Jurkat, Clone E6-1 (cell line): ENCODE measurements around the gene TAOK1.
A peak's percentile ranks its signal among the peaks of the same experiment; 100 is the strongest.

Experiments used
- DNase-seq: peaks from one replicate; pipeline ENCODE4 v3.0.0-alpha.2; 2011; ENCODE audit warnings: low read depth, low spot score
- H3K4me3 ChIP-seq: 2 replicates; pipeline ENCODE4 v1.5.1; 2011; ENCODE audit warnings: mild to moderate bottlenecking, low read length, control low read depth, moderate library complexity

The TAOK1 gene

DNA sequence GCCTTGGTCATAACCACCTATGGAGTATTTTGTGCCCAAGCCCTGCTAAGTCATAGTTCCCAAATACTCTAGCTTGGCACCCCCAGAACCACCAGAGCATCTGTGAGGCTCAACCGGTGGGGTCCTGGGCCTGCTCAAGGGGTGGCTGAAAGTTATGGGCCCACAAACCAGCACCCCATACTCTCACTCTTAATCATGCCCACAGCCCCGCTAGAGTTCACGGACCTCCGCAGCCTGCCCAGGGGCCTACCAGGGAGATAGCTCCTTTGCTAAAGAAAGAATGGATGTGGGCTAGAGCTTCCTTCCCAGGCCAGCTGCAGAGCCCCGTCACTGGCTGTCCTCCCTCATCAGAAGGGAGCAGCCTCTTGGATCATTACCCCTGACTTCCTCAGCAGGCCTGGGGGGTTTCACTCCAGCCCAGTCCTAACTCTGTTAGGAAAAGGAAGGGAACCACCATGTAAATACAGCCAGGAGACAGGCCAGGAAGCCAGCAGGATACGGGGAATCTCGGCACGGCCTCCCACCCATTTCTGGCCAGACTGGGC lies 197.9 kb downstream of the TAOK1 start:
- no peak for DNase-seq
- H3K4me3 ChIP-seq: peak overlapping the region; percentile 83

DNA sequence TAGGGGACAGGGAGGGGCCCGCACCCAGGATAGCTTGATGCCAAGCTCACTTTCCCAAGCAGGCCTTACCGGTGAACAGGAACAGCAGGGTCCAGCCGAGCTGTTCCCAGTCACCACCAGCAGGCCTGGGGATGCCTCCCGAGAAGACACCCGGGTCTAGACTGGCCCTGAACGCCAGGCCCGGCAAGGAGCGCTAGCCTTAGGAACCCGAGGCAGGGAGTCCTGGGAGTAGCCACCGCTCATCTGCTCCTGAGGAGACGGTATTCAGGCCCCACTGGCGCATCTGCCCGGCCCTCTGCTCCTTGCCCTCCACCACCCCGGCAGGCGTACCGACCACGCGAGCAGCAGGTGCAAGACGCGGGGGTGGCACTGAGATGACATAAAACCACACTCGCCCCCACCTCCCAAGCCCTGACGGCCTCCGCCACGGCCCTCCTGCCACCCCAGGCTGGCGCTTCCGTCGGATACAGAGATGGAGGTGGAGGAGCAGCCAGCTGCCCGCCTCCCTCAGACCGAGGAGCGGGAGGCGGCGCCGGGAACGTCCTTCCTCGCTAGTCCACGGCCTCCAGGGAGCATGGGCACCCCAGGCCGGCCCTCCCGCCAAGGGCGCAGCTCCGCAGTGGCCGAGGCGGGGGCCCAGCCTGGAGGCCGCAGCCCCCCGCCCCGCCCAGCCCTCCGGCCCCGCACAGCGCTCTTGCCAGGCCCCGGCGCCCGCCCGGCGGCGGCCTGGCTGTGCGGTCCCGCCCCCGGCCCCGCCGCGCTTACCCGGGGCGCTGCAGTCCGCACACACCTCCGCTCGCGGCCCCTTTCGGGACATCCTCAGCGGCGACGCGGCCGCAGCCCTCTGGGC lies 198.6 kb downstream of the TAOK1 start:
- H3K4me3 ChIP-seq: peak overlapping the region; percentile 83
- DNase-seq: no peak

DNA sequence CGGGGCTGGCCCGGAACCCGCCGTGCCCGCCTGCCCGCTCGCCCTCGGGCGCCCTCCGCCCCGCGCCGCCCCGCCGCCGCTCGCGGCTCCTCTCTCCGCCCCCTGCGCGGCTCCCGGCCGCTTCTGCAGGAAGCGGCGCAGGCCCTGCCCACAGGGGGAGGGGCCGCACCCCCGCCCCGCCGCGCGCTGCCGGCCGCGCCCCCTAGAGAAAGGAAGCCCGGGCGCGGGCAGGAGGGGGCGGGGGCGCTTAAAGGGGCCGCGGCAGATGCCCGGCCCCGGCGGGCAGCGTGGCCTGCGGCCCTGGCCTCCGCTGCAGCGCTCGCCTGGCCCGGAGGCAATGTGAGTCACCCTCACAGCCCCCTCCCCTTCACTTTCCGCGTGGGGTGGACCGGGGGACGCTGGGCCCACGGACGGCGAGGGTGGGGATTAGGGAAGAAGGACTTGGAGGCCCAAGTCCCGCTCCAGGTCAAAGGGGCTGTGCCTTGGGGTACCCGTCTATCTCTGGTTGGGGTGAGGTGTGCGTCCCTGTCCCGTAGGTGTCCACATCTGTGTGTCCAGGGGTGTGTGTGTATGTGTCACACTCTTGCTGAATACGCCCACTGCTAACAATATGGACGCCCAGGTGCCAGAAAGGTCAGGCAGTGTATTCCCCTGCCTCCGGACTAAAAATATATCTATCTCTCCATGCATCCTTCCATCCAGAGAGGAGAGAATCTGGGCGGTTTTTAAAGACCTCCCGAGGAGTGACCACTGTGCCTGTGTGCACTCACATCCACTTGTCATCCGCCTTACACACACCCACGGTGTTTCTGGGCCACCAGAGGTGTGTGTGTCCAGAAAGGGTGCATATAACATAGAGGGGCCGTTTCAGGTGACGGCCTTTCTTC lies 199.6 kb downstream of the TAOK1 start, which contains the start of gene GIT1:
Gene GIT1 (minus strand): TSS at position 125 of the 887 bp plus-strand sequence. CDS start 270 bp downstream, outside the sequence.
- peak; percentile 64 for DNase-seq
- H3K4me3 ChIP-seq: peak within 1 kb of the TSS; percentile 87

DNA sequence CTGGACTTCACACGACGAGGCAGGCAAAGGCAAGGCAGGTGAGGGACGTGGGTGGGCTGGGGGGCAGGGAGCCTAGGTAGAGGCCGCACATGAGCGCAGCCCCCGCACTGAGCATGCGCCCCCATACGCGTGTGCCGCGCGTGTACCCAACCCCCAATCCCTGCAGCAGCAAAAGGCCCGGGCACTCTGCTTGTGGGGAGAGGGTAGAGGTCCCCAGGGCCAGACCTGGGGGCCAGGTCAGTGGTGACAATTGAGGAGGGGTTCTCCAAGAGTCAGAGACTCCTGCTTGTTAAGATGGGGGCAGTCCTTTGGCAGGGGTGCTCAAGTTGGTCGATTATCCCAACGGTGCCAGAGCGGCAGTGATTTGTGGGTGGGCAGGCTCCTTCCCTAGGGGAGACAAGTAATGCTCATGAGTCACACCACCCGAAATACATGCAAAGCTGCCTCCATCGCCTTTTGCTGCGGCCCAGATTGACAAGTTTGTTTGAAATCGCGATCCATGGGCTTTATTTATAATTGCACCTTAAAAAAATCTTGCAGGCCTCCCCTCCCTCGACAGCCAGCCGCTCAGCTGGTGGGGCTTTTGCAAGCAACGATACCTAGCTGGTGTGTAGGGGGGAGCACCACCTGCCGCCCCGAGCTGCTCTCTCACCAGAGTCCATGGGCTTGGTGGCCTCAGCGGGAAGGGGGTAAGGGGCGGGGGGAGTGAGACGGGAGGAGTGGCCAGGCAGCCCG lies 200.4 kb downstream of the TAOK1 start:
- DNase-seq: peak; percentile 35

DNA sequence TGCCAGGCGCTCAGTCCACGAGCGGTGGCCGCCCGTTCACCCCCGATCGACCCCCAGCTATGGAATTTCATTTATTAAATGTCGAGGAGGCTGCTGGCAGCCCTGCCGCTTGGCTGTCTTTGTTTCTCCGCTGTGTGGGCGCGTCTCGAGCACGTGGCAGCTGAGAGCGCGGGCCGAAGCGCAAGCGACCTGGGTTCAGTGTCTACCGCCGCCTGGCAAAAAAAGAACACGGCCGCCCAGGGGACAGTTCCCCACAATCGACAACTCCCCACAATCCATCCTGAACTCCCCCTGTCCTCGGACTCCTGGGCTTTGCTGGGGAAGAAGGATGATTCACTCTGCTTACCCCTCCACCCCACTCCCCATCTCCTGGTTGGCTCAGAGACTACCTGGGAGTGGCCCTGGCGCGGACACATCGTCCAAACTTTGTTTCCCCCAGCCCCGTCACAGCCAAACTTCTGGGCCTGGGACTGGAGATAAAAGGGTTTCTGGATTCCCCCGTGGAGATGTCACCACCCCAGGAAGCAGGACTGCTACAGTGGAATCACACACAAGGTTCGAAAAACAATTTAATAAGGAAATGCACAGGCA lies 201.1 kb downstream of the TAOK1 start:
- DNase-seq: no peak
- peak overlapping the region; percentile 87 for H3K4me3 ChIP-seq

More for the DNA sequence above, 200.4 kb downstream of the TAOK1 start:
- peak overlapping the region; percentile 87 for H3K4me3 ChIP-seq

DNA sequence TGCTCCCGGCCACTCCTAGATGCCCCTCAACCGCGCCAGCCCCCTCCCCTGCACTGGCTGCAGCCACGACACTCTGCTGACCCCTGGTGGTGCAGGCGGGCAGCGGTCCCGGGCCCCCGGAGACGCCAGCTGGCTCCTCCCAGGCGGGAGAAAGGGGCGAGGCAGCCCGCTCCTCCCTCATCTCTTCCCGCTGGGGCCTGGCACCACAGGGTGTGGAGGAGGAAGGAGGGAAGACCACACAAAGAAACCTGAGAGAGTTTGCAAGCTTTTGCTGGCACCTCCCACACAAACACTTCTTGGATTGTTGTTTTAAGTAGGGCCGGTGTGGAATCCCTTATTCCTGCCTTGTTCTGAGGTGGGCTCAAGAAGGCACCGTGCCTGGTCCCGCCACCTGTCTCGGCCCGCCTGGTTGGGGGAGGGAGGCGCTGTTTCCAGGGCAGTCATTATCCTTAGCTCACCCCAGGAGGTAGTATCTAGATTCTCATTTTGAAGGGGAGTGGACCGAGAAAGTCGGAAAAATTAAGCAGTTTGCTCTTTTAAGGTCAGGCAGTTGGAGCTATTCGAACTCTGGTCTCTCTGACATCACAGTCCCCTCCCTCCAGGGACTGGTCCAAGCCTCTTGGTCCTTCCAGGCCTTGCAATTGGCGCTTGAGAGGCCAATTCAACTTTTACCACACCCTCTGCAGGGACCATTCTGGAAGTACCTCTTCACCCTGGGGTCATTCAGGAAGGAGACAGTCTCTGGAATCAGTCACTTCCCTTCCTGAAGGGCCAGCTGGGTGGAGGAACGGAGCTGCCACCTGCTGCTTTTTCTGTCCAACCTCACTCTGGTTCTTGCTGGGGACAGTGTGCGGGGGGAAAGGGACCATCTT lies 201.8 kb downstream of the TAOK1 start:
- DNase-seq: peak; percentile 60
- peak overlapping the region; percentile 87 for H3K4me3 ChIP-seq

DNA sequence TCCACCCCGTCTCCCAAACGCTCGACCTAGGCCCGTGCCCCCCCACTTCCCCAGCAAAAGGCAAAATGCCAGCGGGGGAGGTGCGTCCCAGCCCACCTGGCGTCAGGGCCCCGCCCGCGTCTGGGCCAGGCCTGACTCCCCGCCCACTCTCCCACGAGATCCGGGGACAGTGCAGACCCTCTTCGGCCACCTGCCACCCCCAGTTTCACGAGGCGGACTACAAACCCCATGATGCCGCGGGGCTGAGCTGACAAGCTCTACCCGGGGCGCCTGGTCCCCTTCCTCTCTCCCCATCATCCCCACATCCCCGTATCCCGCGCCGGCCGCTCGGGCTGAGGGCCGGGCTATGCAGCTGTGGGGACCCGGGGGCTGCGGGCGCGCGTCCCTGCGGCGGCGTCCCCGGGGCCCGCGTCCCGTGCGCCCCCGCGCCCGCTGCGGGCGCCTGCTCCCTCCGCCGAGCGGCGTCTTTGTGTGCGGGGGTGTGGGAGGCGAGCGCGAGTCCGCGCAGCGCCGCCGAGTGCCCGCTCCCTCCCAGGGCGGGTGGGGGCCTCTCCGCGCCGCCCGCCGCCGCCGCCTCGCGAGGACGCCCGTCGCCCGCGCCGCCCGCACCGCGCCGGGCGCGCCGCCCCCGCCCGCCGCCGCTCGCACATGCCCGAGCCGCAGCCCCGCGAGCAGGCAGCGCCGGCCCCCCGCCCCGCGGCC lies 202.8 kb downstream of the TAOK1 start, which contains the start of gene ANKRD13B:
Gene ANKRD13B (plus strand): TSS at position 283 of the 702 bp plus-strand sequence. CDS start 490 bp downstream, outside the sequence.
- H3K4me3 ChIP-seq: peak within 1 kb of the TSS; percentile 87
- DNase-seq: no peak

DNA sequence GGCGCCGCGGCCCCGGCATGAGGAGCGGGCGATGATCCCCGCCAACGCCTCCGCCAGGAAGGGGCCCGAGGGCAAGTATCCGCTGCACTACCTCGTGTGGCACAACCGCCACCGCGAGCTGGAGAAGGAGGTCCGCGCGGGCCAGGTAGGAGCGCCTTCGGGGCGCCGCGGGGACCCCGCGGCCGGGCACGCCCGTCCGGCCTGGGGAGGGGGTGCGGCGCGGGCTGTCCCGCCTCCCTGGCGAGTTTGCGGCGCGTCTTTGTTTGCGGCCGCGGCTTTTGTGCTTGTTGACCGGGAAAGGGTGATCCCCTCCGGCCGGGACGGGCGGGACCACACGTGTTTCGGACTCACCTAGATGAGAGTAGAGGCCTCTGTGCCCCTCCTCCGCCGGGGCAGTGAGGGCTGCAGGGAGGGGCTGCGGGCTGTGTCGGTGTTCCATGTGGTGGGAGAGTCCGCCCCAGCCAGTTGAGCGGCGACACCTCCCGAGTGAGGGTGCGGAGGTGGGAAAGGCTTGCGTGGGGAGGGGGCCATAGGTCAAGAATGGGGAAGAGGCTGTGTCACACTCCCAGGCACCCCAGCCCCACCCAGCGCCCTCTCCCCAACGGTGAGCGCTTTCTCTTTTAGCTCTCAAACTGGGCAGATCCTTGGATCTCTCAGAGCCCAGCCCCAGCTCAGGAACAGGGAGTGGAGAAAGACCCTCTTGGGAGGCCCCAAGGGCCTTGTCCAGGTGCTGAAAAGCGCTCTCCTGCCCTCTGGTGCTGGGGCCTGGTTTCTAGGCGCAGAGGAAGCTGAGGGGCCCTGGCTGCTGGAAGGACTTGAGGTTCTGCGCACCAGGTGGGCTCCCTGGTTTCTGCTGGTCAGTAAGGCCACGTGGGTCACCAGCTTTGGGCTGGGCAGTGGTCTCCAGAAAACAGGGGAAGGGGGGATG lies 203.7 kb downstream of the TAOK1 start:
- DNase-seq: no peak

DNA sequence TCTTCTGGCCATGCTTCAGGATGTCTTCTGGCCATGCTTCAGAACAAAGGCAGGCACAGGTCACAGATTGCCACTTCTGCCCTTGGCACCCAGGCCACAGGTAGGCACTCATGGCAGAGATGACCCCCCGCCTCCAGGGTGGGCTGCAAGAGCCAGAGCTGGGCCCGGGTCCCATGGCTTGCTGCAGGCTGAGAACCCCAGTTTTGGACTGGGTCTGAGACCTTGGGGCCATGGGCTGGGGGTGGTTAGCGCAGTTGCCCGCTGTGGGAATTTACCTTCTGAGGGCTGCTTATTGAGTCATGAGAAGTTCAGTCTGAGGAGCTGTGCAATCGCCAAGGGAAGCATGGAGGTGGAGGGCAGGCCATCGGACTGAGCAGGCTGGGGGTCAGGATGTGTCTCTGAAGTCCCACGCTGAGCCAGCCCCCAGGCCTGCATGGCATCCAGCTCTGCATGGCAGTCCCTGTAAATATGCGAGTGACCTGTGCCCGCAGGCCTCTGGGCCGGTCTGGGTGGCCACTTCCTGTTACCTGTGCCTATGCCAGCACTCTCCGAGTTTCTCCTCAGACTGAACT lies 204.4 kb downstream of the TAOK1 start:
- no peak for DNase-seq
- peak overlapping the region; percentile 68 for H3K4me3 ChIP-seq

More for the DNA sequence above, 203.7 kb downstream of the TAOK1 start:
- H3K4me3 ChIP-seq: peak overlapping the region; percentile 68

DNA sequence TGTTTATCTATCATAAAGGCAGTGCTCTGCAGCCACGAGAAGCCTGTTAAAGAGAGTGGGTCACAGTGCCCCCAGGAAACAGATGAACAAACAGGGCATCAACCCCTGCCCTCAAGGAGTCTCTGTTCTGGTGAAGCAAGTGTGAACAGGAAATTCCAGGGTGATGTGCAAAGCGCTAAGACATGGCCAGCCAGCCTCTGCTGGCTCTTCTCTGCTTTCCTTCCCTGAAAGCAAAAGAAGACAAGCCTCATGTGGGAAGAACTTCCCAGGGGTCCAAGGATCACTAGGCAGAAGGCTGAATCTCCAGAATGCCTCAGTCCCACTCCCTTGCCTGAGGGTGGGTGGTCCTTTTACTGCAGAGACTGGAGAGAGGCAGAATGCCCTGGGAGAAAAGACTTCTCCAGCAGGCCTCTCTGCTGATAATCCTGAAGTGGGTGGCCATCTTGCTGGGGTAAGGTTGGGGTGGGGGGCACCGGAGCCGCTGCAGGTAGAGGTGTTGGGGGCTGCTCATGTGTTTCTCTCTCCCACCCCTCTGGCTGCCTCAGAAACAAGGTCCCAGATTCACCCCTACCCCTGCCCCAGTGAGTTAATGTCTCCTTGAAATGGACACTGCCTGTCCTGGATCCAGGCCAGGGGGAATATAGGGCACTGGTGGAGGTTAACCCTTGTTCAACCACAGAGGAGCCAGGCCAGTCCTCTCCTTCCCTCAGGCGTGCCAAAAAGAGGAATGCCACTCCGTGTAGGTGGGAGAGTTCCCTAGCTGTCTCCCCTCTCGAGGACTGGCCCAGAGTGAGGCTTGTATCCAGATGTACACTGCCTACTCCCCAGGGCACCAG lies 205.2 kb downstream of the TAOK1 start:
- DNase-seq: no peak
- no peak overlapping the region for H3K4me3 ChIP-seq

DNA sequence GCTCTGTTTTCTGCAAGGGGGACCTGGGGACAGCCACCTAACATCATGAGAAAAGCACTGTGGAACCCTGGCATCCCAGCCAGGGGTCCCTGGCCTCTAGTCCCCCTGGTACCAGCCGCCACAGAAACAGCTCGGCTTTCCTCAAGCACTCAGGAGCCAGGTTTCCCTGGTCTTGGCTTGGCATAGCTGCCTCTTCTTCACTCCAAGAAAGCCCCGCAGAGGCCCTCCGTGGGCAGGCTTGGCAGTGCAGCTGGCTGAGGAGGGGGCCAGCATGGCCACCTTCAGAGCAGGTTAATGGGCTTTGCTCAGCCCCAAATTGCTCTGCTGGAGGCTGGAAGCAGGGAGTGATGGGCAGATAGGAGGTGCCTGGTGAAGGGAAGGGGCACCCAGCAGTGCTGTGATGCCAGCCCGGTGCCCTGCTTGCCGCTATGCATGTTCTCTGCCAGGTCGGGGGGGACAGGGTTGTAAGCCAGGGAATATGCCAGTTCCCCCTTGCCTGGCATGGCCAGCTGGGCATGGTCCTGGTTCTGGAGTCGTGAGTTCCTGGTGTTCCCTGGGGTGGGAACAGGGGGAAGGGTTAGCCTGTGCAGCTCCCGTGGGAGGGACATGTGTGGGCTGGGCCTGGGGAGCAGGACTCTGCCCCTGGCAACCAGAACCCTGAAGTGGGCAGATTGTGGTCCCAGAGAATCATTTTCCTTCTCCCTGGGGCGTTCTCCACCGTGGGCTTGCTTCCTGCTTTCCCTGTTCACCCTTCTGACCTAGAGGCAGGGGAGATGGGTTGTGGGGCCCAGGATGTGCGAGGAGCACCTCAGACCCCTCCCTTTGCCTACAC lies 206.0 kb downstream of the TAOK1 start:
- DNase-seq: no peak
- no peak overlapping the region for H3K4me3 ChIP-seq

DNA sequence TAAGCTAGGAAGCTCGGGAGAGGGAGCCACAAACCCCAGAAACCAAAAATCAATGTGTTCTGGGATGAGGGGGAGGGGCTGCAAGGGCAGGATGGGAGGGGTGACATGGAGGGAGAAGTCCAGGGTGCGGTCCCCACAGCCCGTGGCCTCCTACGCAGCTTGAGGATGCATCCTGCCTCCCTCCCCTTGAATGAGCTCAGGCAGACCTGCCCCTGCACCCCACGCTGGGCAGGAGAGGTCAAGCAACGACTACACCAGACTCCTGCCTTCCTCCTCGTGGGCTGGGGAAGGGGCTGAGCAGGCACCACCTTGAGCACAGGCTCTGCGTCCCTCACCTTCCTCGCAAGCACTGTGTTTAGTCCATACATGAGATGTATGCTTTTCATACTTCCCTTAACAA lies 206.6 kb downstream of the TAOK1 start:
- DNase-seq: no peak
- H3K4me3 ChIP-seq: no peak overlapping the region

DNA sequence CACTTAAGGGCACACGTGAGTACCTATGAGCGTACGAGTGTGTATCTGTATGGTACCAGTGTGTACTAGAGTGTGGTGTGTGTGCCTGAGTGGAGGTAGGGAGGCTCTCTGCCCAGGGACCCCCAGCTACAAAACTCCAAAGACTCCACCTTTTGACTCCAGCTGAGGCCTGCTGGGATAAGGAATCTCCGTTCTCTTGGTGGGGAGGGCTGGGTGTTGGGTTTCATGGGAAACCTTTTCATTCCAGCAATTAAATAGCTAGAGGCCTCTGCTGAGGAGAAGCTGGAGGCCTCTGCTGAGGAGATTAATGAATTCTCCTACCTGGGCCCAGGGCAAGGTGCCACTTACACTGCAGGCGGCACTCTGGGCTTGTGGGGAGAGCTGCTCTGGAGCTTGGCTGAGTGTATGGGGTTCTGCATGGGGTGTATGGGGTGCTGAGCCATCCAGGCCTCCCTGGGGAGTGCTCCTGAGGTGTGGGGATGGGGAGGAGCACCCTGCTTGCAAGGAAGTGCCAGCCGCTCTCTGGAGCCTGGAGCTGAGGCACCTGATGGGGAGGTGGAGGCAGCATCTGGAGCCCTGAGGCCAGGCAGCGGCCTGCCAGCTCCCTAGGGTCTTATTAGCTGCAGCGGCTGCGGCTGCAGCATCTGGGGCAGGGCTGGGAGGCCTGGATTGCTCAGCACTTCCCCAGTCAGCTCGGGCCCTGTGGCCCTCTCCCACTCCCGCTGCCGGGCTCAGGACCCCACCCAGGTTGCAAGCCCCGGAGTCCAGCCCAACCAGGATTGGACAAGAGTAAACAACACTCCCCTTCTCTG lies 207.4 kb downstream of the TAOK1 start:
- no peak overlapping the region for H3K4me3 ChIP-seq
- DNase-seq: no peak
